Measurements from ENCODE around the gene RASSF4.

RASSF4 gene

GRCh38 chr10:44959247-44960087 lies at the start of gene RASSF4:
RASSF4 (plus strand) TSS chr10:44959802; CDS start chr10:44970203, 10,401 bp downstream.
- Mint-ChIP-seq H3K27ac (peak within 1 kb of the TSS; percentile 81 to 92), H3K27me3 (peaks cover 8% of the 10 kb centered on the region), H3K4me3 (peak within 1 kb of the TSS; percentile 73 to 83), H3K4me1 (peaks cover 45% of the 10 kb centered on the region), H3K9me3 (no peaks in the 10 kb centered on the region)
- DNase-seq (peak; percentile 89 to 91), ATAC-seq (peak; percentile 99)

DNA sequence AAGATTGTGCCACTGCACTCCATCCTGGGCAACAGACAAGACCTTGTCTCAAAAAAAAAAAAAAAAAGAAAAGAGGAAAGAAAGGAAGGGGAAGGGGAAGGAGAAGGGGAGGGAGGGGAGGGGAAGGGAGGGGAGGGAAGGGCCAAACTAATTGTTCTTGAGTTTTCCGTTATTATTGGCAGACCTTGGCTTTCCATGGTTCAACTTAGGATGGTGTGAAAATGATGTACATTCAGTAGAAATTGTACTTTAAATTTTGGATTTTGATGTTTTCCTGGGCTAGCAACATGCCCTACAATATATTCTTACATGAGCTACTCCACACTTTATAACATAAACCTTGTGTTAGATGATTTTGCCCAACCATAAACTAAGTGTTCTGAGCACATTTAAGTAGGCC lies 49.7 kb upstream of the RASSF4 start:
- Mint-ChIP-seq H3K27ac (no peak overlapping the region), H3K9me3 (peaks cover 0 to 7% of the 10 kb centered on the region in 2 donors), H3K4me3 (no peak overlapping the region), H3K27me3 (peaks cover 6% of the 10 kb centered on the region), H3K4me1 (peaks cover 23% of the 10 kb centered on the region)
- DNase-seq: no peak
- no peak for ATAC-seq

DNA sequence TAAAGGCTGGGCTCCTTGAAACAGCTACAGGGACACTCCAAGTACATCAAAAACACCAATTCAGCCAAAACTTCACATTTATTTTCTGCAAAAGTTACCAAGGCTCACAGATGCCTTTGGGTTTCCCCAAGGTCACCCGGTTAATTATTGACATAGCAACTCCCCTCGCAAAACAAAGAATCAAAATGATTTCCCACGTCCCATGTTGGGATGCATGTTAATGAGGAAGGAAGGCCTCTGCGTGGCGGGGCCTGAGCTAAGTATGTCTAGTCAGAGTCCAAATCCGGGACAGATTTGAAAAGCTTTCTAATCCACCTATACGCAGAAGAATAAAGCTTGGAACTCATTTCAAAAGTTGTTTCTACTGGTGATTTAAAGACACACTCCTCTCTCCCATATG lies 49.0 kb upstream of the RASSF4 start:
- Mint-ChIP-seq H3K27me3 (peaks cover 6% of the 10 kb centered on the region), H3K9me3 (peaks cover 0 to 7% of the 10 kb centered on the region in 2 donors), H3K27ac (no peak overlapping the region), H3K4me1 (peaks cover 23% of the 10 kb centered on the region), H3K4me3 (no peak overlapping the region)
- ATAC-seq (no peak), DNase-seq (no peak)

DNA sequence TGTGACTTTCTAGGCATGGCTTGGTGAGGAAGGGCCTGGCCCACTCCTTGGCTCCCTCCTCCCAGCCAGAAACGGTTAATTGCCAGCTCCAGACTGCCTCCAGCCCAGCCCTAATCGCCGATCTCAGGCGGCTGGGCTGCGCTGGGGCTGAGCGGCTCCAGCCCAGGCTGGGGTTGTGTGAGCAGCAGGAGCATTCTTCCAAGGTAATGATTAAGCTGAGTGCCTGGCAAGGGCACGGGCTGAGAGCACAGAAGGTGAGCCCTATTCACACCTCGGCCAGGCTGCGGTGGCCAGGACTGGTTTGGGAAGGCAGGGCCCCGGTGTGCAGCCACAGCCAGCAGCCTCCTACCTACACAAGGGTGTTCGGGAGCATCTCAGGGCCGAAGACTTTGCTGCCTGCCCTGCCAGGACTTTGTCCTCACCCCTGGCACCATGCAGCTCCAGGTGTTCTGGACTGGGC lies 48.5 kb upstream of the RASSF4 start, which contains the start of gene TMEM72:
Gene TMEM72, plus strand, starts transcription at position 257 of the 460 bp plus-strand sequence. Its CDS starts 176 bp downstream, at position 433.
- no peak within 1 kb of the TSS for H3K4me3 Mint-ChIP-seq
- H3K4me1 Mint-ChIP-seq: peaks cover 23% of the 10 kb centered on the region
- no peak for DNase-seq
- H3K27me3 Mint-ChIP-seq: peaks cover 6% of the 10 kb centered on the region
- ATAC-seq: no peak
- peak within 1 kb of the TSS in 1 of 2 donors; percentile 71 for H3K27ac Mint-ChIP-seq
- peaks cover 0 to 7% of the 10 kb centered on the region in 2 donors for H3K9me3 Mint-ChIP-seq

DNA sequence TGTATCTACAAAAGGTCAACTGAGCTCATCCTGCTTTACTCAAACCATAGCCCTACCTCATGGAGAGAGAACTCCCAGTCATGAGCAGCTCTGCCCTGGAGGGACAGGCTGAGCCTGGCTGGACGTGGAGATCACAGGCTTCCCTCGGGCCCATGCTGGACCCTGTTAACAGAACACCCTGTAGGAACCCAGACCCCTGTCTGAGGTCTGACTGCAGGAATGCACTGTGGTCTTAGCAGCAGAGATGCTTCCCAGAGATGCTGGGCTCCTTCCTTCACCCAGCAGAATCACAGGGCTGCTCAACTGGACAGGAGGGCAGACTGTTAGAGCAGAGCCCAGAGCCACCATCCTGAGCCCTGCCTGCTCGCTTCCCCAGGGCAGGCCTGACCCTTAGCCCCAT lies 47.7 kb upstream of the RASSF4 start:
- no peak overlapping the region for H3K27ac Mint-ChIP-seq
- ATAC-seq (no peak), DNase-seq (no peak)
- peaks cover 9% of the 10 kb centered on the region for H3K27me3 Mint-ChIP-seq
- peaks cover 0 to 9% of the 10 kb centered on the region in 2 donors for H3K9me3 Mint-ChIP-seq
- peaks cover 23% of the 10 kb centered on the region for H3K4me1 Mint-ChIP-seq
- H3K4me3 Mint-ChIP-seq: no peak overlapping the region

- Mint-ChIP-seq H3K27ac (peak overlapping the region; percentile 89 to 95), H3K9me3 (peaks cover 0 to 19% of the 10 kb centered on the region in 2 donors), H3K4me3 (peak overlapping the region; percentile 29 to 35), H3K4me1 (peaks cover 23% of the 10 kb centered on the region), H3K27me3 (peaks cover 13% of the 10 kb centered on the region)
- ATAC-seq (peak; percentile 79), DNase-seq (peak in 1 of 2 donors; percentile 23)
Observed at GRCh38 chr10:44913350-44914081, 46.1 kb upstream of the RASSF4 start.

- ATAC-seq: no peak
- H3K4me1 Mint-ChIP-seq: peaks cover 23% of the 10 kb centered on the region
- peaks cover 13% of the 10 kb centered on the region for H3K27me3 Mint-ChIP-seq
Observed at GRCh38 chr10:44914891-44915290, 44.7 kb upstream of the RASSF4 start.

GRCh38 chr10:44916429-44916828 lies 43.2 kb upstream of the RASSF4 start:
- peaks cover 23% of the 10 kb centered on the region for H3K4me1 Mint-ChIP-seq
- no peak overlapping the region for H3K4me3 Mint-ChIP-seq
- peaks cover 0 to 19% of the 10 kb centered on the region in 2 donors for H3K9me3 Mint-ChIP-seq
- H3K27ac Mint-ChIP-seq: no peak overlapping the region
- no peak for ATAC-seq
- H3K27me3 Mint-ChIP-seq: peaks cover 13% of the 10 kb centered on the region
- no peak for DNase-seq

More at GRCh38 chr10:44914891-44915290, 44.7 kb upstream of the RASSF4 start:
- Mint-ChIP-seq H3K27ac (no peak overlapping the region), H3K9me3 (peaks cover 0 to 19% of the 10 kb centered on the region in 2 donors), H3K4me3 (no peak overlapping the region)
- DNase-seq: no peak

- no peak overlapping the region for H3K27ac Mint-ChIP-seq
- H3K27me3 Mint-ChIP-seq: peaks cover 13% of the 10 kb centered on the region
- peaks cover 0 to 19% of the 10 kb centered on the region in 2 donors for H3K9me3 Mint-ChIP-seq
Observed at GRCh38 chr10:44917848-44918247, 41.8 kb upstream of the RASSF4 start.

GRCh38 chr10:44920252-44920651 lies 39.4 kb upstream of the RASSF4 start:
- Mint-ChIP-seq H3K27me3 (peaks cover 13% of the 10 kb centered on the region), H3K27ac (no peak overlapping the region), H3K4me1 (no peaks in the 10 kb centered on the region), H3K4me3 (no peak overlapping the region), H3K9me3 (peaks cover 0 to 12% of the 10 kb centered on the region in 2 donors)
- no peak for DNase-seq
- ATAC-seq: no peak

More at GRCh38 chr10:44917848-44918247, 41.8 kb upstream of the RASSF4 start:
- DNase-seq (no peak), ATAC-seq (no peak)
- peaks cover 15% of the 10 kb centered on the region for H3K4me1 Mint-ChIP-seq
- H3K4me3 Mint-ChIP-seq: no peak overlapping the region

DNA sequence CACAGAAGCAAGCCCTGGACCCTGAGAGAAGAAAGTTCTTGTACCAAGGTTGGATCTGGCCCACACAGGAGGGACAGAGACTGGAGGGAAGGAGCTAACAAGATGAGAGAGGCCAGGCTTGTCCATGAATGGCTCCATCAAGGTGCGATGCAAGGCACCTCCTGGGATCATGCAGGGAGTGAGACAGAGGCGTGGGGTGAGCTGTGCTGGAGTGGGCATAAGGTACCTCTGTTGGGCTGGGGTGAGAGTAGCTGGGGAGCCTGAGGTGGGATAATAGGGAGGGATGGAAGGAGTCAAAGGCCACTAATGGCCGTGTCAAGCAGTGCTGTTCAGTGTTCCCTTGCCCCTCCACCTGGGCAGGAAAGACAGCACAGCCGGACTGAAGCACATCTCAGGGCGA lies 38.5 kb upstream of the RASSF4 start:
- no peak for DNase-seq
- ATAC-seq: no peak
- Mint-ChIP-seq H3K27me3 (peaks cover 13% of the 10 kb centered on the region), H3K4me3 (no peak overlapping the region), H3K4me1 (no peaks in the 10 kb centered on the region), H3K27ac (no peak overlapping the region), H3K9me3 (peaks cover 0 to 12% of the 10 kb centered on the region in 2 donors)

GRCh38 chr10:44921506-44921905 lies 38.1 kb upstream of the RASSF4 start:
- Mint-ChIP-seq H3K9me3 (peaks cover 0 to 12% of the 10 kb centered on the region in 2 donors), H3K27ac (no peak overlapping the region), H3K27me3 (peaks cover 13% of the 10 kb centered on the region), H3K4me3 (no peak overlapping the region), H3K4me1 (no peaks in the 10 kb centered on the region)
- ATAC-seq: no peak
- no peak for DNase-seq

GRCh38 chr10:44922021-44922420 lies 37.6 kb upstream of the RASSF4 start:
- Mint-ChIP-seq H3K4me1 (no peaks in the 10 kb centered on the region), H3K9me3 (peaks cover 0 to 10% of the 10 kb centered on the region in 2 donors), H3K27ac (no peak overlapping the region), H3K27me3 (peaks cover 9% of the 10 kb centered on the region), H3K4me3 (no peak overlapping the region)
- ATAC-seq (no peak), DNase-seq (no peak)

DNA sequence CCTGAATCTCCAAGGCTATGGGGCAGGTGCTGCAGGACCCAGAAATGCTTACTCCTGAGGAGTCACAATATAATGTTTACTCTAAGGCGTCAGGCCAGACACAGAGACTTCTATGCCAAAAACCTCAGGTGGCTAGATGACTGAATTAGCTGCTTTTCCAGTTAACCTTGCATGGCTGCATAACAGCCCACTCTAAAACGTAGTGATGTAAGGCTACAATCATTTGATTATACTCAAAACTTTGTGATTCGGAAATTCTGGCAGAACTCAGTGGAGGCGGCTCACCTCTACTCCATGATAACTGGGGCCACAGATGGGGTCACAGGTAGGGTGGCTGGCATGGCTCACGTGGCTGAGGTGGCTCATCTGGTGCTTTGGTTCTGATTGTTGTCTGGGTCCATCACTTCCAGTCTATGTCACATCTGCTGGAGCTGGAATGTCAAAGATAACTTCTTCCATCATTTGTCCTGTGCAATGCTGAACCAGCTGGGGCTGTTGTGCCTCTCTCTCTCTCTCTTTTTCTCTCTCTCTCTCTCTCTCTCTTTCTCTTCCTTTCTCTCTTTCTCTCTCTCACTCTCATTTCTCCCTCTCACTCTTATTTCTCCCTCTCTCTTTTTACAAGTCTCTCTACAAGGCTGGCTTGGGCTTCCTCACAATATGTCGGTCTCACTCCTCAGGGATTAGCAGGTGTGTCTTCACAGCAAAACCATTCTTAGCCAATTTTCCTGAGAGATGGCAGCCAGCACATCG lies 36.6 kb upstream of the RASSF4 start:
- H3K27me3 Mint-ChIP-seq: no peaks in the 10 kb centered on the region

GRCh38 chr10:44923611-44924010 lies 36.0 kb upstream of the RASSF4 start:
- Mint-ChIP-seq H3K27ac (no peak overlapping the region), H3K4me3 (no peak overlapping the region), H3K9me3 (no peaks in the 10 kb centered on the region), H3K27me3 (no peaks in the 10 kb centered on the region), H3K4me1 (no peaks in the 10 kb centered on the region)
- ATAC-seq (no peak), DNase-seq (no peak)

More for the DNA sequence above, 36.6 kb upstream of the RASSF4 start:
- Mint-ChIP-seq H3K9me3 (peaks cover 0 to under 1% of the 10 kb centered on the region in 2 donors), H3K4me3 (no peak overlapping the region), H3K4me1 (no peaks in the 10 kb centered on the region), H3K27ac (no peak overlapping the region)
- DNase-seq: no peak
- ATAC-seq: no peak

All from stimulated activated naive CD8-positive, alpha-beta T cell treated with anti-CD3 and anti-CD28 coated beads, Interleukin-15, amount 100 ng/mL, for 72 hours (primary cell).